Measurements from ENCODE around the gene OR51T1.

The OR51T1 gene

GRCh38 chr11:4926608-4927007, 44.9 kb downstream of the OR51T1 start:
- DNase-seq (ENCODE audit: low read depth), result no peak
